Colonic mucosa (tissue), 4 donors: ENCODE results near the gene IPO5. TPM values are rescaled to one million over a fixed set of nuclear protein-coding genes. Genes with fewer than 3 reads are reported as not detected.
"Not testable (repeated sequence)": the region's sequence is repeated elsewhere in the genome, so short reads cannot be mapped to it uniquely, and the experiment has no call there.

Source experiments
- DNase-seq: peaks from one replicate; pipeline ENCODE4 v3.0.0-alpha.2; 2020
- H3K27ac ChIP-seq: fragments of 200-600 bp; one replicate; pipeline ENCODE4 v1.8.0; 2021
- H3K27me3 ChIP-seq: fragments of 200-600 bp; one replicate; pipeline ENCODE4 v1.8.0; 2021
- H3K36me3 ChIP-seq: fragments of 200-600 bp; one replicate; pipeline ENCODE4 v1.8.0; 2021
- H3K4me1 ChIP-seq: fragments of 200-600 bp; one replicate; pipeline ENCODE4 v1.8.0; 2021; ENCODE audit warnings: mild to moderate bottlenecking
- H3K4me3 ChIP-seq: fragments of 200-600 bp; one replicate; pipeline ENCODE4 v1.8.0; 2021
- H3K9ac ChIP-seq, 2 donors: one replicate each; pipeline ENCODE4 v1.7.0; 2013; ENCODE audit warnings: control low read depth in 2 of 2, low read depth in 2 of 2, low read length in 2 of 2
- H3K9me3 ChIP-seq: fragments of 200-600 bp; one replicate; pipeline ENCODE4 v1.8.0; 2021
- CTCF ChIP-seq: fragments of 200-600 bp; IDR thresholded peaks from one replicate; pipeline ENCODE4 v1.8.0; 2022; ENCODE audit warnings: antibody characterized with exemption, mild to moderate bottlenecking
- intact Hi-C: fragments of 100-400 bp; cut with DNase I; formaldehyde crosslinking; loops from one replicate; pipeline ENCODE4 v1.14.1; 2022
- total RNA-seq, 2 donors: library from RNA; stranded (reverse); fragmentation: NEBNext Ultra II Directional in 1 of 2; extraction: Animal tissue kit (Norgen Biotek cat#: 25700) in 1 of 2; gene quantifications; one replicate each; pipeline ENCODE4 v1.2.1, GENCODE V29; 2021
- donor health status: healthy.
- donor health status: DM: no; HTN: no; CAD: no.
- donor health status: DM: no; HTN: no; CAD: no.

The IPO5 gene
- total RNA-seq, 2 donors from 2014 or later, result 67.5 to 95.4 TPM

GRCh38 chr13:97948041-97948440 lies 5.4 kb upstream of the IPO5 start:
- Histone ChIP-seq H3K4me3 (no peak overlapping the region), H3K4me1 (no peaks in the 10 kb centered on the region), H3K36me3 (no peaks in the 10 kb centered on the region), H3K9me3 (no peaks in the 10 kb centered on the region), H3K27ac (no peak overlapping the region), H3K27me3 (no peaks in the 10 kb centered on the region), H3K9ac (no peak overlapping the region)
- no peak for TF ChIP-seq CTCF
- intact Hi-C loops, result no loop called here
- no peak for DNase-seq

GRCh38 chr13:97949316-97949715 lies 4.2 kb upstream of the IPO5 start:
- DNase-seq, intact Hi-C loops, H3K27ac ChIP-seq, H3K9me3 ChIP-seq, H3K4me3 ChIP-seq, H3K27me3 ChIP-seq, H3K36me3 ChIP-seq, H3K9ac ChIP-seq, H3K4me1 ChIP-seq: not testable (repeated sequence)

- no peaks in the 10 kb centered on the region for H3K4me1 ChIP-seq
- TF ChIP-seq CTCF, result no peak
- no peak overlapping the region for H3K27ac ChIP-seq
- no peaks in the 10 kb centered on the region for H3K36me3 ChIP-seq
- DNase-seq, result no peak
- H3K27me3 ChIP-seq, result no peaks in the 10 kb centered on the region
- intact Hi-C loops, result no loop called here
- no peaks in the 10 kb centered on the region for H3K9me3 ChIP-seq
- no peak overlapping the region for H3K9ac ChIP-seq
- H3K4me3 ChIP-seq, result no peak overlapping the region
Measured at GRCh38 chr13:97951376-97951775, 2.1 kb upstream of the IPO5 start.

- H3K4me1 ChIP-seq, DNase-seq: not testable (repeated sequence)
Measured at GRCh38 chr13:97952831-97953230, 644 bp upstream of the IPO5 start.

GRCh38 chr13:97961340-97961739 lies 7.9 kb downstream of the IPO5 start:
- Histone ChIP-seq H3K4me1 (no peaks in the 10 kb centered on the region), H3K36me3 (no peaks in the 10 kb centered on the region), H3K4me3 (no peak overlapping the region), H3K27ac (no peak overlapping the region), H3K9me3 (no peaks in the 10 kb centered on the region), H3K9ac (no peak overlapping the region), H3K27me3 (no peaks in the 10 kb centered on the region)
- intact Hi-C loops, result no loop called here
- no peak for TF ChIP-seq CTCF
- no peak for DNase-seq

More at GRCh38 chr13:97952831-97953230, 644 bp upstream of the IPO5 start:
- H3K27ac ChIP-seq, H3K4me3 ChIP-seq, H3K27me3 ChIP-seq, H3K9ac ChIP-seq, H3K9me3 ChIP-seq, intact Hi-C loops, H3K36me3 ChIP-seq: not testable (repeated sequence)

GRCh38 chr13:97962887-97963286 lies 9.4 kb downstream of the IPO5 start:
- H3K27ac ChIP-seq, result no peak overlapping the region
- DNase-seq, result no peak
- intact Hi-C loops, result no loop called here
- no peaks in the 10 kb centered on the region for H3K36me3 ChIP-seq
- no peaks in the 10 kb centered on the region for H3K9me3 ChIP-seq
- no peak overlapping the region for H3K9ac ChIP-seq
- H3K4me1 ChIP-seq, result no peaks in the 10 kb centered on the region
- TF ChIP-seq CTCF, result no peak
- no peak overlapping the region for H3K4me3 ChIP-seq
- no peaks in the 10 kb centered on the region for H3K27me3 ChIP-seq

GRCh38 chr13:97967226-97967625 lies 13.8 kb downstream of the IPO5 start:
- intact Hi-C loops, result no loop called here
- H3K27ac ChIP-seq, result no peak overlapping the region
- TF ChIP-seq CTCF, result no peak
- no peaks in the 10 kb centered on the region for H3K36me3 ChIP-seq
- H3K27me3 ChIP-seq, result no peaks in the 10 kb centered on the region
- no peak overlapping the region for H3K4me3 ChIP-seq
- no peaks in the 10 kb centered on the region for H3K9me3 ChIP-seq
- no peak for DNase-seq
- no peak overlapping the region for H3K9ac ChIP-seq
- H3K4me1 ChIP-seq, result no peaks in the 10 kb centered on the region
